Frontal cortex (tissue), 4 donors: ENCODE measurements around the gene CNFN. TPM values are rescaled to one million over a fixed set of nuclear protein-coding genes. Genes with fewer than 3 reads are reported as not detected.

Experiments used
- DNase-seq, 2 donors: peaks; one replicate each; pipeline ENCODE4 v3.0.0; 2012; ENCODE audit warnings: low spot score in 2 of 2
- FAIRE-seq: peaks from 2 replicates; lab custom pipeline; 2012; peaks lifted over from hg19 to GRCh38; lab: Jason Lieb, UNC
- total RNA-seq: library from RNA; depleted of rRNA; stranded (reverse); fragments of >200 nt; gene quantifications from one replicate; pipeline ENCODE4 v1.2.3, GENCODE V29; 2014
- donor health status: control.
- donor health status: control.
- donor health status: control.

The CNFN gene
- total RNA-seq, 1 donor from 2014 or later = not detected

GRCh38 chr19:42411581-42412178 is 21.6 kb upstream of the CNFN start:
- FAIRE-seq (no peak), DNase-seq (no peak)

GRCh38 chr19:42410371-42410770 is 20.3 kb upstream of the CNFN start:
- DNase-seq (no peak), FAIRE-seq (no peak)

DNA sequence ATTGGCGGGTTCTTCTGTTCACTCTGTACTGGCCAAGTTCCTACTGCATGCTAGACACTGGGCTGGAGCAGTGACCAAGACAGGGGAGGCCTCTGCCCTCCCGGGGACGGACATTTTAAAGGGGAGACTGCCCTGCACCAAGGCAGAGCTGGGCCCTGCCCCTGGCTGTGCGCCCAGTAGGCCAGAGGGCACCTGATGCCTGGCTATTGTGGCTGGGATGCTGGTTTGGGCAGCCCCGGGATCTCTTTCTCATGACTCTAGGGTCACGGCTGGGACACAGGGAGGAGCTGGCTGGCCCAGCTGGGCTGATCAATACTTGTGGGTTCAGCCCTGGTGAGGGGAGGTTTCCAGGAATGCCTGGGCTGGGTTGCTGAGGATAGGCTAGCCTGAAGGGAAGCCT is 19.4 kb upstream of the CNFN start:
- FAIRE-seq (no peak), DNase-seq (no peak)

DNA sequence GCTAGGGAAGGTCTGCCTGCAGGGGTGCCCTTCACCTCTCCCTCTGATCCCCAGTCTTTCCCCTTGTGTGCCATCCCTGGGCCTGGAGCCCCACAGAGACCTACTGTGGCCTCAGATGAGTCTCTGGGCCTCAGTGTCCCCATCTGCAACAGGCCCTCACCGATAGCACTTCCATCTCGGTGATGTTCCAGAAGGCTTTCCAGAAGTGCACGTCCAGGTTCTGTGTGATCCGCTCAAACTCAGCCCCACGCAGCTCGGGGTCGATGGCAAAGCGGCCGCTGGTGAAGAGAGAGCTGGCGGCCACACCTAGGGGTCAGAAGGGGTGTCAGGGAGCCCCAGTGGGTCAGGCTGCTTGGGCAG is 17.7 kb upstream of the CNFN start:
- DNase-seq (no peak), FAIRE-seq (no peak)

DNA sequence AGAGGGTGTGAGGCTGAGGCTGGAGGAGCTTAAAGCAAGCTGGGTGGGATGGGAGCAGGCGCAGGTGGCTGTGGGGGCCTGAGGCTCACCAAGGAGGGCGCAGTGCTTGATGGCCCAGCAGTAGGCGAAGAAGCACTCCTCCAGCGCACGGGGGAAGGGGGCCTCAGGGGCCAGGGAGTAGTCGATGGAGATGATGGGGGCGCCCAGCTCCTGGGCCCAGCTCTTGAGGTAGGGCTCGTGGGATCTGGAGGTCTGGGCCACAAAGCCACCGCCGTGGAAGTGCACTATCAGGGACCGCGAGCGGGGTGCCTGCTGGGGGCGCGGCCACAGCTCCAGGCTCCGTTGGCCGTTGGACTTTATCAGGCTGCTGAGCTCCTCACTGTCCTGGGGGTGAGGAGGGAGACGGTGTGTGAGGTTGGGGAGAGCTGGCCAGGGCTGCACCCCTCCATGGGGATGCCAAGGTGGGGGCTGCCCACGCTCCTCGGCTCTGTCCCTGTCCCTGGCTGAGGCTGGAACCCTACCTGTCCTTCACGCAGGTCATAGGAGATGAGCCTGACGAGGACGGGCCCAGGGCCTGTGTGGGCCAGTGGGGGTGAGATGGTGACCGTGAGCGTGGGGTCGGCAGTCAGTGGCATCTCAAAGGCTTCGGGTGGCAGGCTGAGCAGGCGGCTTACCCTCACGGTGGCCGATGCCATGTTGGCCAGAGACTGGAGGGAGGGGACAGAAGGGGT is 17.2 kb upstream of the CNFN start:
- DNase-seq = no peak
- FAIRE-seq = no peak

- FAIRE-seq = no peak
- no peak for DNase-seq
Measured at GRCh38 chr19:42406111-42406510, 16.0 kb upstream of the CNFN start.

- DNase-seq (no peak), FAIRE-seq (no peak)
Measured at GRCh38 chr19:42403586-42403985, 13.5 kb upstream of the CNFN start.

DNA sequence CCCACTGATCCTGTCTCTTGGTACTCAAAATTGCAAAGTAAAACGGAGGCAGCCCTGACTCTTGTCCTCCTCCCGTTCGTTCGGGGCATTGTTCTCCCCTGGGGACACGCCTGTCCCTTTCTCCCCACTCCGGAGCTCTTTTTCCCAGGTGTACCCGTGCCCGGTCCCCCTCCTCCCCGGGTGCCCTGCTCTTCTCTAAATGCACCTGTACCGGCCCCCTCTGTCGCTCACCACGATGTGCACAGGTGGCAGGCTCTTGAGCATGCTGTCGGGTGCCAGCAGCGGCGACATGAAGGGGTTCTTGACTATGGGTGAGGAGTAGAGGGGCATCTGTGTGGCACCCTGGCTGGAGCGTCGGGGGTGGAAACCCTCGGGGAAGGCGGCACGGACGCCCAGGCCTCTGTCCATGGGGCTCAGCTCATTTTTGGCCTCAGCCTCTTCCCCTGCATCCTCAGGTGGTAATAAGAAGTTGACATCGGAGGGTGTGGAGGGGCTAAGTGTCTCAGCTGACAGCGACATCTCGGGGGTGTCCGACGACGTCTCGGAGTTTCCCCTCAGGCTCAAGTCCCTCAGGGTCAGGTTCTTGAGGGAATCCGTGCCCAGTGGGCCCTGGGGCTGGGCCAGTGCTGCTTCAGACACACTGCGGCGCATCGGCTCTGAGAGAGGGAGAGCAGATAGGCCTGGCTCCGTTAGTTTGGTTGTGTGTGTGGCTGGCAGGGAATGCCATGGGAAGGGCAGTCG is 12.4 kb upstream of the CNFN start:
- DNase-seq (no peak), FAIRE-seq (no peak)

GRCh38 chr19:42401365-42402303 is 11.5 kb upstream of the CNFN start:
- peak; percentile 71 to 79 for DNase-seq
- no peak for FAIRE-seq

DNA sequence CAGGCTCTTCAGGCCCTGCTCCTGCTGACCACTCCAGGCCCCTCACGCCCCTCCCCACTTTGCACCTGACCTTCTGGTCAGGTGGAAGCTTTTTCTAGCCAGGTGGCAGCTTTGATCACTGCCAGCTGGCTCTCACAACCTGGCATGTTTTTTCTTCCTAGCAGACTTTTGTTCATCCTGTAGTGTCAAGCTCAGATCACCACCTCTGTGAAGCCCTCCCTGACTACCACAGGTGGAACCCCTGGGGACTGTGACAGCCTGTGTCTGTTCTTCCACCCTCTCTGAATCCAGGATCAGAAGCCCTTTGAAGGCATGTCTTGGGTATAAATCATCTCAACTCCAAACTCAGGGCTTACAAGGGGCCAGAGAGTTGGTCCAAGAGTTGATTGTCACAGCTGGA is 10.3 kb upstream of the CNFN start:
- FAIRE-seq (no peak), DNase-seq (no peak)

DNA sequence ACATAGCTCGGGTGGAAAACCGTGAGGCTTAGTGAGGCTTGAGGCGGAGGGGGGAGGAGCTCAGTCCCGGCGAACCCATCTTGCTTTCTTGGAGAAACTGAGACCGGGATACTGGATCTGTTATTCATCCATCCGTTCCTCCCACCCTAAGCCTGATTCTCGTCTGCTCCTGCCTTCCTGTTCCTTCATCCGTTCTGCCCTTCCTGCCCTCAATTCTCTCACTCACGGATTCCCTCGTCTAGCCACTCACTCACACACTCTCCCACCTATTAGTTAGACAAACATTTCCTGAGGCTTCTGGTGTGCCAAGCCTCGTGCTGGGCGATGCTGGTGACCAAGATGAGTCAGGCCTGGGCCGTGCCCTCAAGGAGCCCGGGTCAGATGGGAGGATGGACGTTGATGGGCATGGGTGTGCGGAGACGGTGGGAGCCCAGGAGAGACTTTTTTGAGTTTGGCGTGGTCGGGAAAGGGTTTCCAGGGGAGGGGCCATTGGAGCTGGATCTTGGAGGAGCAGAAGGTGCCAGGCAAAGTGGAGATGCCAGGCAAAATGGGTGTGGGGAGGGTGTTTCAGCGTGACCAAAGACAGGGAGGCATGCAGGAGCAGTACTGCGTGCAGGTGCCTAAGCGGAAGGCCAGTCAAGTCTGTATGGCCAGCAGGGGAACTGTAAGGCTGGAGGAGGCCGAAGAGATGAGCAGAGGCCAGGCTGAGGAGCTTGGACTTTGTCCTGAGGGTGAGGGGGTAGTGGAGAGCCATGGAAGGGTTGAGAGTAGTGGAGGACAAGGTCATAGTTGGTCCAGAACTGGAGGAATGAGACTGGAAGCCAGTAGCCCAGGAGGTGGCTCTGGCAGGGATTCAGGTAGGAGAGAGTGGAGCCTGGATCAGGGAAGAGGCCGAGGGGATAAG is 7.4 kb upstream of the CNFN start:
- no peak for FAIRE-seq
- no peak for DNase-seq

GRCh38 chr19:42396381-42397262 is 6.5 kb upstream of the CNFN start:
- DNase-seq (peak; percentile 94 to 99), FAIRE-seq (peak; percentile 95)

DNA sequence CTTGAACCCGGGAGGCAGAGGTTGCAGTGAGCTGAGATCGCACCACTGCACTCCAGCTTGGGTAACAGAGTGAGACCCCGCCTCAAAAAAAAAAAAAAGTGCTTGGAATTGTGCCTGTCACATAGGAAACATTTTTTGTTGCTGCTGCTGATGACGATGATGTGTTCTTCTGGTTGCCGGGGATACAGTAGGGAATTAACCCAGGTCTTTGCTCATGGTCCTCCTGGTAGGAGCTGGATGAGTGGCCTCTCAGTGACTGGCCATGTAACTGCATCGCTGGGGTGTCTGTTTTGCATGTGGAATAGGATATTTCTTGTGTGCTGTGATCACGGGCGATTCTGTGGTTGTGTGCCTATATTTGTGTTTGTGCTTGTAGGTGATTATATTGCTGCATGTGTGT is 4.7 kb upstream of the CNFN start:
- no peak for DNase-seq
- no peak for FAIRE-seq

- DNase-seq = no peak
Measured at GRCh38 chr19:42392165-42392564, 2.1 kb upstream of the CNFN start.

GRCh38 chr19:42388851-42389489 is 1.1 kb downstream of the CNFN start:
- no peak for DNase-seq

More at GRCh38 chr19:42392165-42392564, 2.1 kb upstream of the CNFN start:
- FAIRE-seq = no peak

GRCh38 chr19:42386974-42387707 is 3.0 kb downstream of the CNFN start:
- FAIRE-seq (no peak), DNase-seq (peak; percentile 69 to 79)

More at GRCh38 chr19:42388851-42389489, 1.1 kb downstream of the CNFN start:
- no peak for FAIRE-seq

- FAIRE-seq = no peak
- no peak for DNase-seq
Measured at GRCh38 chr19:42380155-42380554, 9.9 kb downstream of the CNFN start.
